HG03045 (cell line): ENCODE data around the gene SNX25.
"Not testable (repeated sequence)": the region's sequence is repeated elsewhere in the genome, so short reads cannot be mapped to it uniquely, and the experiment has no call there.

ENCODE experiments used
- ATAC-seq: cut with Tn5 transposase; IDR thresholded peaks from one replicate; pipeline ENCODE4 v1.9.1; 2021; ENCODE audit warnings: mild to moderate bottlenecking, moderate library complexity; ENCODE audit not compliant: unreplicated experiment

SNX25 gene

GRCh38 chr4:185227713-185228278 is 18.4 kb downstream of the SNX25 start:
- no peak for ATAC-seq

- ATAC-seq = no peak
Observed at GRCh38 chr4:185229021-185229818, 19.8 kb downstream of the SNX25 start.

GRCh38 chr4:185232370-185232769 is 23.0 kb downstream of the SNX25 start:
- ATAC-seq = no peak

GRCh38 chr4:185235119-185235842 is 25.9 kb downstream of the SNX25 start:
- ATAC-seq = no peak

GRCh38 chr4:185235843-185236503 is 26.6 kb downstream of the SNX25 start:
- no peak for ATAC-seq

- no peak for ATAC-seq
Observed at GRCh38 chr4:185237175-185237574, 27.8 kb downstream of the SNX25 start.

GRCh38 chr4:185238215-185238681 is 28.9 kb downstream of the SNX25 start:
- no peak for ATAC-seq

GRCh38 chr4:185238750-185239149 is 29.4 kb downstream of the SNX25 start:
- no peak for ATAC-seq

GRCh38 chr4:185240486-185240885 is 31.1 kb downstream of the SNX25 start:
- not testable (repeated sequence) for ATAC-seq

GRCh38 chr4:185242749-185243533 is 33.5 kb downstream of the SNX25 start:
- no peak for ATAC-seq

- ATAC-seq = no peak
Observed at GRCh38 chr4:185243879-185244278, 34.5 kb downstream of the SNX25 start.

GRCh38 chr4:185244763-185245162 is 35.4 kb downstream of the SNX25 start:
- ATAC-seq = no peak

GRCh38 chr4:185246453-185246852 is 37.1 kb downstream of the SNX25 start:
- no peak for ATAC-seq

GRCh38 chr4:185247151-185247550 is 37.8 kb downstream of the SNX25 start:
- ATAC-seq = no peak

- no peak for ATAC-seq
Observed at GRCh38 chr4:185248393-185249039, 39.1 kb downstream of the SNX25 start.

GRCh38 chr4:185249105-185249504 is 39.7 kb downstream of the SNX25 start:
- no peak for ATAC-seq

- no peak for ATAC-seq
Observed at GRCh38 chr4:185254434-185254833, 45.0 kb downstream of the SNX25 start.

GRCh38 chr4:185255868-185256267 is 46.5 kb downstream of the SNX25 start:
- ATAC-seq = no peak

- no peak for ATAC-seq
Observed at GRCh38 chr4:185256446-185256845, 47.0 kb downstream of the SNX25 start.

GRCh38 chr4:185257086-185257485 is 47.7 kb downstream of the SNX25 start:
- no peak for ATAC-seq
